GM21619 (cell line): Measurements from ENCODE around the gene COBLL1.
"Not testable (repeated sequence)": the region's sequence is repeated elsewhere in the genome, so short reads cannot be mapped to it uniquely, and the experiment has no call there.

Experiments used
- ATAC-seq: cut with Tn5 transposase; IDR thresholded peaks from one replicate; pipeline ENCODE4 v1.9.1; 2021; ENCODE audit not compliant: unreplicated experiment

COBLL1 gene

GRCh38 chr2:164722616-164723338 lies 118.8 kb downstream of the COBLL1 start:
- no peak for ATAC-seq

GRCh38 chr2:164721430-164721829 lies 120.2 kb downstream of the COBLL1 start:
- no peak for ATAC-seq

- no peak for ATAC-seq
Observed at GRCh38 chr2:164719996-164720941, 121.4 kb downstream of the COBLL1 start.

GRCh38 chr2:164717000-164717803 lies 124.4 kb downstream of the COBLL1 start:
- no peak for ATAC-seq

GRCh38 chr2:164714471-164714870 lies 127.2 kb downstream of the COBLL1 start:
- ATAC-seq = no peak

GRCh38 chr2:164711766-164712138 lies 129.9 kb downstream of the COBLL1 start:
- peak; percentile 69 for ATAC-seq

- peak; percentile 39 for ATAC-seq
Observed at GRCh38 chr2:164710837-164711765, 130.5 kb downstream of the COBLL1 start.

GRCh38 chr2:164710252-164710836 lies 131.3 kb downstream of the COBLL1 start:
- ATAC-seq = not testable (repeated sequence)

GRCh38 chr2:164706522-164706921 lies 135.1 kb downstream of the COBLL1 start:
- ATAC-seq = no peak

- ATAC-seq = no peak
Observed at GRCh38 chr2:164705412-164706167, 136.0 kb downstream of the COBLL1 start.

GRCh38 chr2:164703915-164704706 lies 137.5 kb downstream of the COBLL1 start:
- no peak for ATAC-seq

GRCh38 chr2:164701565-164701964 lies 140.1 kb downstream of the COBLL1 start:
- no peak for ATAC-seq

- no peak for ATAC-seq
Observed at GRCh38 chr2:164700390-164700789, 141.2 kb downstream of the COBLL1 start.

GRCh38 chr2:164697688-164698461 lies 143.7 kb downstream of the COBLL1 start:
- no peak for ATAC-seq

GRCh38 chr2:164696634-164697033 lies 145.0 kb downstream of the COBLL1 start:
- no peak for ATAC-seq

- ATAC-seq = no peak
Observed at GRCh38 chr2:164694275-164694695, 147.3 kb downstream of the COBLL1 start.

- ATAC-seq = no peak
Observed at GRCh38 chr2:164693834-164694233, 147.8 kb downstream of the COBLL1 start.
